RWPE2 (cell line): Measurements from ENCODE around the gene C16orf89.

Experiments
- ATAC-seq: fragments of 200-7000 bp; cut with Tn5 transposase; 3 replicates; pipeline ENCODE4 v1.9.1; 2021; ENCODE audit warnings: low read depth
- DNase-seq: peaks from one replicate; pipeline ENCODE4 v3.0.0-alpha.2; 2020; ENCODE audit warnings: low spot score
- H3K27ac ChIP-seq: fragments of 450-650 bp; 2 replicates; pipeline ENCODE4 v1.5.1; 2017; ENCODE audit warnings: mild to moderate bottlenecking; ENCODE audit not compliant: poor library complexity, severe bottlenecking
- H3K27me3 ChIP-seq: fragments of 250-450 bp; sonication (Bioruptor Pico); 2 replicates; pipeline ENCODE4 v1.5.1; 2021; ENCODE audit warnings: mild to moderate bottlenecking, moderate library complexity; ENCODE audit not compliant: insufficient read depth, poor library complexity, severe bottlenecking
- H3K36me3 ChIP-seq: fragments of 250-450 bp; sonication (Bioruptor Pico); 2 replicates; pipeline ENCODE4 v1.5.1; 2020; ENCODE audit warnings: low read depth, mild to moderate bottlenecking, moderate library complexity
- H3K4me1 ChIP-seq: fragments of 250-450 bp; sonication (Bioruptor Pico); 2 replicates; pipeline ENCODE4 v1.5.1; 2021; ENCODE audit warnings: mild to moderate bottlenecking, moderate library complexity; ENCODE audit not compliant: insufficient read depth, poor library complexity, severe bottlenecking
- H3K4me3 ChIP-seq: fragments of 250-450 bp; sonication (Bioruptor Pico); 2 replicates; pipeline ENCODE4 v1.5.1; 2021; ENCODE audit warnings: mild to moderate bottlenecking, moderate library complexity; ENCODE audit not compliant: severe bottlenecking
- H3K9me3 ChIP-seq: fragments of 250-450 bp; sonication (Bioruptor Pico); 2 replicates; pipeline ENCODE4 v1.5.1; 2021; ENCODE audit warnings: mild to moderate bottlenecking, moderate library complexity; ENCODE audit not compliant: severe bottlenecking
- TF ChIP-seq, protein P1 (sequence below): fragments of 450-650 bp; IDR thresholded peaks from one replicate; pipeline ENCODE4 v1.5.1; 2017; ENCODE audit warnings: mild to moderate bottlenecking, moderate library complexity; ENCODE audit not compliant: poor library complexity, severe bottlenecking

The C16orf89 gene

DNA sequence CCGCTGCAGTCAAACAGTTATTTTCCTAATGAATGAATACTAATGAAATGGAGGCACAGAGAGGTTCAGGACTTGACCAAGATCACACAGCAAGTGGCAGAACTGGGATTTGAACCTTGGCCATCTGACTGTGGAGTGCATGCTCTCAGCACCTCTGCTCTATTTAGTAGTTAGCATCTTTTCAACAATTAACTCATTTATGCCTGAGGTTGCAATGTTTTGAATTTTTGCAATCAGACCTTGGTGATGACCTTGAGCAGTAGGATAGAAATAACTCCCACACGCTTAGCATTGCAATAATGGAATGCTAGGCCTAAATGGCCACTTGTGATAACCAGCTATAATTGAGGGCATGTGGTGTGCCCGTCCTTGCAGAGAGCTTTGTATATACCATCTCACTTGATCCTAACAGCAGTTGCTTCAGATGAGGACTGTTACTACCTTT, 63.0 kb downstream of the C16orf89 start:
- Histone ChIP-seq H3K36me3 (no peaks in the 10 kb centered on the region), H3K9me3 (no peaks in the 10 kb centered on the region), H3K4me1 (no peaks in the 10 kb centered on the region), H3K27me3 (peaks cover 2% of the 10 kb centered on the region), H3K4me3 (no peak overlapping the region), H3K27ac (no peak overlapping the region)
- ATAC-seq (no peak), DNase-seq (no peak)
- TF ChIP-seq, protein P1, sequence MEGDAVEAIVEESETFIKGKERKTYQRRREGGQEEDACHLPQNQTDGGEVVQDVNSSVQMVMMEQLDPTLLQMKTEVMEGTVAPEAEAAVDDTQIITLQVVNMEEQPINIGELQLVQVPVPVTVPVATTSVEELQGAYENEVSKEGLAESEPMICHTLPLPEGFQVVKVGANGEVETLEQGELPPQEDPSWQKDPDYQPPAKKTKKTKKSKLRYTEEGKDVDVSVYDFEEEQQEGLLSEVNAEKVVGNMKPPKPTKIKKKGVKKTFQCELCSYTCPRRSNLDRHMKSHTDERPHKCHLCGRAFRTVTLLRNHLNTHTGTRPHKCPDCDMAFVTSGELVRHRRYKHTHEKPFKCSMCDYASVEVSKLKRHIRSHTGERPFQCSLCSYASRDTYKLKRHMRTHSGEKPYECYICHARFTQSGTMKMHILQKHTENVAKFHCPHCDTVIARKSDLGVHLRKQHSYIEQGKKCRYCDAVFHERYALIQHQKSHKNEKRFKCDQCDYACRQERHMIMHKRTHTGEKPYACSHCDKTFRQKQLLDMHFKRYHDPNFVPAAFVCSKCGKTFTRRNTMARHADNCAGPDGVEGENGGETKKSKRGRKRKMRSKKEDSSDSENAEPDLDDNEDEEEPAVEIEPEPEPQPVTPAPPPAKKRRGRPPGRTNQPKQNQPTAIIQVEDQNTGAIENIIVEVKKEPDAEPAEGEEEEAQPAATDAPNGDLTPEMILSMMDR = no peak

DNA sequence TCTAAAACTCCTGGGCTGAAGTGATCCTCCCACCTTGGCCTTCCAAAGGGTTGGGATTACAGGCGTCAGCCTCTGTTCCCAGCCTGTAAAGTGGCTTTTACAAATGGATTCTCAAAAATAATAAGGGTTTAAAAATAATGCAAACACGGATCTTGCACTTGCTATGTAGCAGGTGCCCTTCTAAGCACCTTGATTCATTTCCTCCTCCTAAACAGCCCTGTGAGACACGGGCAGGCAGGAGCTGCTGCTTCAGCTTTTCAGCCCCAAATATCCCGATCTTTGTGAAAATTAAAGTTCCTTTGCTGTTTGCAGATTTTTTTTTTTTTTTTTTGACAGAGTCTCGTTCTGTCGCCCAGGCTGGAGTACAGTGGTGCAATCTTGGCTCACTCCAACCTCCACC, 63.8 kb downstream of the C16orf89 start:
- H3K4me3 ChIP-seq = no peak overlapping the region
- peaks cover 2% of the 10 kb centered on the region for H3K27me3 ChIP-seq
- DNase-seq (no peak), ATAC-seq (no peak)
- H3K4me1 ChIP-seq = no peaks in the 10 kb centered on the region
- no peak overlapping the region for H3K27ac ChIP-seq
- H3K9me3 ChIP-seq = no peaks in the 10 kb centered on the region
- TF ChIP-seq, protein P1 = no peak
- no peaks in the 10 kb centered on the region for H3K36me3 ChIP-seq

DNA sequence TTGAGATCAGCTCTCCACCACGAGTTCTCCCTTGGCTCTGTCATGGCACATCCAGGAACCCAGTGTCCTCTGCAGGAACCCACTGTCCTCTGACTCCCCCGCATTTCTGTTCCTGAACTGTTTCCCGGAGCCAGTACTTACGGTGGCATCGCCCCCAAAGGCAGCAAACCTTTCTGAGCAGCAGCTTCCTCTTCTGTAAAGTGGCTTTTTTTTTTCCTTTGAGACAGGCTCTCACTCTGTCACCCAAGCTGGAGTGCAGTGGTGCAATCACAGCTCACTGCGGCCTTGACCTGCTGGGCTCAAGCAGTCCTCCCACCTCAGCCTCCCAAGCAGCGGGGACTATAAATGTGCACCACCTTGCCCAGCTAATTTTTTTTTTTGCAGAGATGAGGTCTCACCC, 64.2 kb downstream of the C16orf89 start:
- TF ChIP-seq, protein P1 = no peak
- Histone ChIP-seq H3K4me1 (no peaks in the 10 kb centered on the region), H3K27ac (no peak overlapping the region), H3K27me3 (peaks cover 2% of the 10 kb centered on the region), H3K36me3 (no peaks in the 10 kb centered on the region), H3K9me3 (no peaks in the 10 kb centered on the region), H3K4me3 (no peak overlapping the region)
- no peak for ATAC-seq
- no peak for DNase-seq

DNA sequence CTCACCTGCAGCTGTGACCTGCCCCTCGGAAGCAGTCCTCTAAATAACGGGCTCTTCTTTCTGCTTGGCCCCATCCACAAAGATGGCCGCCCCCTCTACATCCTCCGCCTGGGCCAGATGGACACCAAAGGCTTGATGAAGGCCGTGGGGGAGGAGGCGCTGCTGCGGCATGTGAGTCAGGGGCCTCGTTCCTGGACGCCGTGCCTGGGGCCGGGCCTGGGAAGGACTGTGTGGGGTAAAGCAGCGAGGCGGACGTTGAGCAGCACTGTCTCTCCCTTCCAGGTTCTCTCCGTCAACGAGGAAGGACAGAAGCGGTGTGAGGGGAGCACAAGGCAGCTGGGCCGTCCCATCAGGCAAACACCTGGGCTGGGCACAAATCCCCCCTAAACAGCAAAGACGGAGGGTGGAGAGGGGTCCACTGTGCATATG, 65.2 kb downstream of the C16orf89 start:
- H3K36me3 ChIP-seq = no peaks in the 10 kb centered on the region
- no peak overlapping the region for H3K27ac ChIP-seq
- H3K4me3 ChIP-seq = no peak overlapping the region
- DNase-seq (no peak), ATAC-seq (no peak)
- TF ChIP-seq, protein P1 = no peak
- H3K9me3 ChIP-seq = no peaks in the 10 kb centered on the region
- H3K4me1 ChIP-seq = no peaks in the 10 kb centered on the region
- H3K27me3 ChIP-seq = peaks cover 2% of the 10 kb centered on the region

DNA sequence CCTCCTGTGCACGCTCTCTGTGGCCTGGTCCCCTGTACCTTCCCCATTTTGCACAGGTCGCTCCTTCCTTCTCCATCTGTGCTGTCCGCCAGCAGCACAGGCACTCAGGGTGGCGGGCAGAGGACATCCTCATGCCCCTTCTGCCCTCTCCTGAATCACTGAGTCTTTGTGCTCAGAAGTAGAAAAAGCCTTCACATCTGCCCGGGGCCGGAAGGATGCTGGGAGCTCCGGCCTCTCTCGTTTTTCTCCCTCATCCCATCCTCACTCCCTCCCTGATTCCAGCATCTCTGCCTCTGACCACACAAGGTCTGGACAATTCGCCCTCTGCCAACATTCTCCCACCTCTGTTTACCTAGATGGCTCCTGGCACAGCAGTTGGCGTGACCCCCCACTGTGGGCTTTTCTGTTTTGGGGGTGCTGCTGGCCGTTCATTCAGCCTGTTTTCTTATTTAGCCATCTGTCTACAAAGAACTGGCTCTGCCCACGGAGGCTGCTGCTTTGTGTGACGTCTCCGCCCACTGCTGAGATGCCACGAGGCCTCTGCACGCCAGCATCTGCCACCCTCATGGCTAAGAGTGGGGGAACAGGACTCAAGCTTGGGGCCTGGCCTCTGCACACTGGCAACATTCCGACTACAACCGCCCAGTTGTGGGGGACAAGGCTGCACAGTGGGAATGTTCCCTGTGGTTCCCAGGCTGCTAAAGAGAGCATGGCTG, 70.9 kb downstream of the C16orf89 start:
- Histone ChIP-seq H3K36me3 (no peaks in the 10 kb centered on the region), H3K27me3 (no peaks in the 10 kb centered on the region), H3K27ac (no peak overlapping the region), H3K4me3 (no peak overlapping the region), H3K4me1 (no peaks in the 10 kb centered on the region), H3K9me3 (no peaks in the 10 kb centered on the region)
- TF ChIP-seq, protein P1 = no peak
- no peak for ATAC-seq
- no peak for DNase-seq
